Ishikawa (cell line): Measurements from ENCODE around the gene XDH.

Source experiments
- CEBPB ChIP-seq: IDR thresholded peaks from 2 replicates; pipeline ENCODE4 v1.6.1; 2012
- CREB1 ChIP-seq: IDR thresholded peaks from 2 replicates; pipeline ENCODE4 v1.6.1; 2012; ENCODE audit warnings: low read depth
- EGR1 ChIP-seq: IDR thresholded peaks from 2 replicates; pipeline ENCODE4 v1.6.1; 2012
- EP300 ChIP-seq: IDR thresholded peaks from 2 replicates; pipeline ENCODE4 v1.6.1; 2012; ENCODE audit warnings: borderline replicate concordance
- FOXM1 ChIP-seq: IDR thresholded peaks from 2 replicates; pipeline ENCODE4 v1.6.1; 2012; ENCODE audit warnings: low read depth, borderline replicate concordance
- MAX ChIP-seq: IDR thresholded peaks from 2 replicates; pipeline ENCODE4 v1.6.1; 2012
- NFIC ChIP-seq: IDR thresholded peaks from 2 replicates; pipeline ENCODE4 v1.6.1; 2012
- RAD21 ChIP-seq: IDR thresholded peaks from 2 replicates; pipeline ENCODE4 v1.6.1; 2012; ENCODE audit warnings: low read depth
- REST ChIP-seq: IDR thresholded peaks from 2 replicates; pipeline ENCODE4 v1.6.1; 2012; ENCODE audit warnings: low read depth, mild to moderate bottlenecking
- TAF1 ChIP-seq: IDR thresholded peaks from 2 replicates; pipeline ENCODE4 v1.6.1; 2012; ENCODE audit warnings: low read depth, mild to moderate bottlenecking
- TCF12 ChIP-seq: IDR thresholded peaks from 2 replicates; pipeline ENCODE4 v1.6.1; 2012; ENCODE audit warnings: low read depth
- TEAD4 ChIP-seq: IDR thresholded peaks from 2 replicates; pipeline ENCODE4 v1.6.1; 2012
- USF1 ChIP-seq: IDR thresholded peaks from 2 replicates; pipeline ENCODE4 v1.6.1; 2012
- YY1 ChIP-seq: IDR thresholded peaks from 2 replicates; pipeline ENCODE4 v1.6.1; 2012; ENCODE audit warnings: low read depth
- ZBTB7A ChIP-seq: IDR thresholded peaks from 2 replicates; pipeline ENCODE4 v1.6.1; 2012; ENCODE audit warnings: low read depth

The XDH gene

GRCh38 chr2:31335921-31336585, 78.5 kb downstream of the XDH start:
- no peak for TF ChIP-seq NFIC
- TF ChIP-seq EGR1: no peak
- no peak for TF ChIP-seq TAF1
- TF ChIP-seq EP300: no peak

- TF ChIP-seq YY1 (no peak), ZBTB7A (no peak), MAX (no peak), NFIC (no peak), USF1 (no peak), CREB1 (no peak), TCF12 (no peak), REST (no peak), TEAD4 (no peak), TAF1 (no peak)
Measured at GRCh38 chr2:31334311-31335026, 80.1 kb downstream of the XDH start.

GRCh38 chr2:31333527-31334183, 80.9 kb downstream of the XDH start:
- no peak for TF ChIP-seq TCF12
- no peak for TF ChIP-seq TAF1
- no peak for TF ChIP-seq MAX
- no peak for TF ChIP-seq USF1
- TF ChIP-seq RAD21: peak; percentile 90
- TF ChIP-seq EP300: no peak
- TF ChIP-seq CEBPB: no peak
- TF ChIP-seq EGR1: no peak
- TF ChIP-seq TEAD4: 0 out of 2 replicates have a peak, but pooled peaks have one; percentile 21
- TF ChIP-seq REST: no peak
- TF ChIP-seq ZBTB7A: no peak
- TF ChIP-seq YY1: no peak
- no peak for TF ChIP-seq NFIC
- TF ChIP-seq FOXM1: no peak

- TF ChIP-seq NFIC: no peak
- no peak for TF ChIP-seq EGR1
- TF ChIP-seq ZBTB7A: no peak
- no peak for TF ChIP-seq YY1
Measured at GRCh38 chr2:31333046-31333445, 81.5 kb downstream of the XDH start.

GRCh38 chr2:31332521-31332920, 82.0 kb downstream of the XDH start:
- TF ChIP-seq CREB1 (no peak), ZBTB7A (no peak), YY1 (no peak), RAD21 (no peak), EP300 (no peak), USF1 (no peak), CEBPB (no peak), MAX (no peak), FOXM1 (no peak), REST (no peak), EGR1 (no peak), TEAD4 (no peak), TCF12 (no peak), NFIC (no peak), TAF1 (no peak)
